Activated T-cell treated with anti-CD3 and anti-CD28 coated beads, Interleukin-2, amount 50 U/mL, for 72 hours (primary cell): ENCODE results near the gene ADCY1. TPM values are rescaled to one million over a fixed set of nuclear protein-coding genes. Genes with fewer than 3 reads are reported as not detected.
A peak's percentile ranks its signal among the peaks of the same experiment; 100 is the strongest.

ENCODE experiments used
- ATAC-seq, 2 donors: fragments of 150-1000 bp; cut with Tn5 transposase; replicated peaks in 1 of 2; 2 replicates each; pipeline ENCODE4 v1.10.0; 2021; ENCODE audit warnings: moderate library complexity in 2 of 2, mild to moderate bottlenecking in 1 of 2
- DNase-seq, 2 donors: peaks; one replicate each; pipeline ENCODE4 v3.0.0; 2021 to 2022; ENCODE audit warnings: mixed read lengths in 1 of 2
- H3K27ac Mint-ChIP-seq: one replicate; pipeline ENCODE4 v1.8.0; 2022; ENCODE audit warnings: mild to moderate bottlenecking, moderate library complexity, mixed read lengths
- H3K27me3 Mint-ChIP-seq: one replicate; pipeline ENCODE4 v1.8.0; 2022; ENCODE audit warnings: low read depth, mixed read lengths
- H3K36me3 Mint-ChIP-seq, 2 donors: one replicate each; pipeline ENCODE4 v1.8.0; 2022; ENCODE audit warnings: mixed read lengths in 2 of 2, mild to moderate bottlenecking in 1 of 2; ENCODE audit not compliant: insufficient read depth in 2 of 2
- H3K4me1 Mint-ChIP-seq: one replicate; pipeline ENCODE4 v1.8.0; 2022; ENCODE audit warnings: low read depth, mixed read lengths
- H3K4me3 Mint-ChIP-seq, 2 donors: one replicate each; pipeline ENCODE4 v1.8.0; 2022; ENCODE audit warnings: mild to moderate bottlenecking in 2 of 2, mixed read lengths in 2 of 2, moderate library complexity in 2 of 2
- H3K9me3 Mint-ChIP-seq, 2 donors: one replicate each; pipeline ENCODE4 v1.8.0; 2022; ENCODE audit warnings: mixed read lengths in 2 of 2
- total RNA-seq, 2 donors: library from RNA; stranded (reverse); gene quantifications; one replicate each; pipeline ENCODE4 v1.2.3, GENCODE V29; 2022

The ADCY1 gene
- total RNA-seq, 2 donors from 2014 or later = 52.3 to 58.9 TPM

- Mint-ChIP-seq H3K4me1 (no peaks in the 10 kb centered on the region), H3K27me3 (no peaks in the 10 kb centered on the region), H3K4me3 (no peak overlapping the region), H3K9me3 (no peaks in the 10 kb centered on the region), H3K27ac (no peak overlapping the region), H3K36me3 (no peaks in the 10 kb centered on the region)
- no peak for DNase-seq
- no peak for ATAC-seq
These were observed 84.7 kb downstream of the ADCY1 start for GRCh38 chr7:45658716-45659495.

GRCh38 chr7:45659496-45660139 lies 85.5 kb downstream of the ADCY1 start:
- no peaks in the 10 kb centered on the region for H3K27me3 Mint-ChIP-seq
- H3K36me3 Mint-ChIP-seq = no peaks in the 10 kb centered on the region
- H3K9me3 Mint-ChIP-seq = no peaks in the 10 kb centered on the region
- DNase-seq (no peak), ATAC-seq (no peak)
- H3K4me1 Mint-ChIP-seq = no peaks in the 10 kb centered on the region
- H3K4me3 Mint-ChIP-seq = no peak overlapping the region
- no peak overlapping the region for H3K27ac Mint-ChIP-seq

- Mint-ChIP-seq H3K27ac (no peak overlapping the region), H3K27me3 (no peaks in the 10 kb centered on the region), H3K4me1 (no peaks in the 10 kb centered on the region), H3K9me3 (no peaks in the 10 kb centered on the region), H3K4me3 (no peak overlapping the region), H3K36me3 (no peaks in the 10 kb centered on the region)
- DNase-seq (no peak), ATAC-seq (no peak)
These were observed 86.2 kb downstream of the ADCY1 start for GRCh38 chr7:45660201-45660900.

GRCh38 chr7:45660901-45661211 lies 86.7 kb downstream of the ADCY1 start:
- no peaks in the 10 kb centered on the region for H3K27me3 Mint-ChIP-seq
- H3K27ac Mint-ChIP-seq = no peak overlapping the region

GRCh38 chr7:45661302-45661995 lies 87.3 kb downstream of the ADCY1 start:
- DNase-seq = no peak
- H3K4me1 Mint-ChIP-seq = no peaks in the 10 kb centered on the region
- no peaks in the 10 kb centered on the region for H3K36me3 Mint-ChIP-seq
- no peaks in the 10 kb centered on the region for H3K27me3 Mint-ChIP-seq
- no peak for ATAC-seq
- H3K9me3 Mint-ChIP-seq = no peaks in the 10 kb centered on the region
- H3K4me3 Mint-ChIP-seq = no peak overlapping the region
- no peak overlapping the region for H3K27ac Mint-ChIP-seq

More at GRCh38 chr7:45660901-45661211, 86.7 kb downstream of the ADCY1 start:
- Mint-ChIP-seq H3K4me1 (no peaks in the 10 kb centered on the region), H3K36me3 (no peaks in the 10 kb centered on the region), H3K4me3 (no peak overlapping the region), H3K9me3 (no peaks in the 10 kb centered on the region)
- no peak for DNase-seq
- no peak for ATAC-seq

- DNase-seq = no peak
- Mint-ChIP-seq H3K9me3 (no peaks in the 10 kb centered on the region), H3K27ac (no peak overlapping the region), H3K4me3 (no peak overlapping the region), H3K27me3 (no peaks in the 10 kb centered on the region), H3K4me1 (no peaks in the 10 kb centered on the region), H3K36me3 (no peaks in the 10 kb centered on the region)
- no peak for ATAC-seq
These were observed 87.8 kb downstream of the ADCY1 start for GRCh38 chr7:45662018-45662417.

- ATAC-seq (peak in 1 of 2 donors; percentile 9), DNase-seq (no peak)
- Mint-ChIP-seq H3K27ac (no peak overlapping the region), H3K9me3 (no peaks in the 10 kb centered on the region), H3K4me3 (no peak overlapping the region), H3K4me1 (no peaks in the 10 kb centered on the region), H3K27me3 (no peaks in the 10 kb centered on the region), H3K36me3 (no peaks in the 10 kb centered on the region)
These were observed 88.5 kb downstream of the ADCY1 start for GRCh38 chr7:45662540-45663166.

GRCh38 chr7:45663167-45663921 lies 89.2 kb downstream of the ADCY1 start:
- H3K27me3 Mint-ChIP-seq = no peaks in the 10 kb centered on the region
- no peaks in the 10 kb centered on the region for H3K9me3 Mint-ChIP-seq
- ATAC-seq (peak; percentile 53 to 58), DNase-seq (peak; percentile 44 to 50)
- H3K36me3 Mint-ChIP-seq = no peaks in the 10 kb centered on the region
- no peak overlapping the region for H3K27ac Mint-ChIP-seq
- no peaks in the 10 kb centered on the region for H3K4me1 Mint-ChIP-seq
- no peak overlapping the region for H3K4me3 Mint-ChIP-seq

GRCh38 chr7:45663965-45664633 lies 89.9 kb downstream of the ADCY1 start:
- no peaks in the 10 kb centered on the region for H3K36me3 Mint-ChIP-seq
- no peak overlapping the region for H3K27ac Mint-ChIP-seq
- no peaks in the 10 kb centered on the region for H3K9me3 Mint-ChIP-seq
- H3K4me1 Mint-ChIP-seq = no peaks in the 10 kb centered on the region
- ATAC-seq = no peak
- H3K27me3 Mint-ChIP-seq = peaks cover 6% of the 10 kb centered on the region
- no peak for DNase-seq
- H3K4me3 Mint-ChIP-seq = no peak overlapping the region

- Mint-ChIP-seq H3K27ac (no peak overlapping the region), H3K9me3 (no peaks in the 10 kb centered on the region), H3K4me1 (no peaks in the 10 kb centered on the region), H3K36me3 (no peaks in the 10 kb centered on the region), H3K4me3 (no peak overlapping the region), H3K27me3 (peaks cover 8% of the 10 kb centered on the region)
- ATAC-seq (no peak), DNase-seq (no peak)
These were observed 91.0 kb downstream of the ADCY1 start for GRCh38 chr7:45665172-45665571.

- no peak for DNase-seq
- peaks cover 0 to 1% of the 10 kb centered on the region in 2 donors for H3K9me3 Mint-ChIP-seq
- H3K27me3 Mint-ChIP-seq = peaks cover 14% of the 10 kb centered on the region
- H3K4me3 Mint-ChIP-seq = no peak overlapping the region
- no peak for ATAC-seq
- no peaks in the 10 kb centered on the region for H3K36me3 Mint-ChIP-seq
- H3K4me1 Mint-ChIP-seq = no peaks in the 10 kb centered on the region
- no peak overlapping the region for H3K27ac Mint-ChIP-seq
These were observed 96.1 kb downstream of the ADCY1 start for GRCh38 chr7:45670227-45670626.

GRCh38 chr7:45670717-45671116 lies 96.5 kb downstream of the ADCY1 start:
- peaks cover 0 to 1% of the 10 kb centered on the region in 2 donors for H3K9me3 Mint-ChIP-seq
- no peak overlapping the region for H3K4me3 Mint-ChIP-seq
- H3K27me3 Mint-ChIP-seq = peaks cover 16% of the 10 kb centered on the region
- no peak for ATAC-seq
- H3K4me1 Mint-ChIP-seq = no peaks in the 10 kb centered on the region
- DNase-seq = no peak
- no peak overlapping the region for H3K27ac Mint-ChIP-seq
- no peaks in the 10 kb centered on the region for H3K36me3 Mint-ChIP-seq
